NB4 (cell line): ENCODE data around the gene NT5C1A.

ENCODE experiments used
- DNase-seq: peaks from one replicate; pipeline ENCODE4 v3.0.0; 2010; ENCODE audit warnings: low read depth
- H3K4me3 ChIP-seq: one replicate; pipeline ENCODE4 v1.5.1; 2011; ENCODE audit warnings: mild to moderate bottlenecking, low read depth, low read length, moderate library complexity
- MYC ChIP-seq: IDR thresholded peaks from 2 replicates; pipeline ENCODE4 v1.6.1; 2011; ENCODE audit warnings: low read depth, low read length
- POLR2A ChIP-seq: IDR thresholded peaks from 2 replicates; pipeline ENCODE4 v1.6.1; 2011; ENCODE audit warnings: mild to moderate bottlenecking; ENCODE audit not compliant: insufficient read length; ENCODE audit errors: extremely low read depth
- TF ChIP-seq, protein P1 (sequence below): IDR thresholded peaks from 2 replicates; pipeline ENCODE4 v1.6.1; 2011; ENCODE audit warnings: low read depth, low read length
- TF ChIP-seq, protein P2 (sequence below): IDR thresholded peaks from one replicate; pipeline ENCODE4 v1.5.1; 2012; ENCODE audit warnings: low read depth, low read length

NT5C1A gene

GRCh38 chr1:39620659-39621165 lies 51.2 kb downstream of the NT5C1A start:
- no peak for DNase-seq
- TF ChIP-seq MYC (no peak), POLR2A (no peak)
- TF ChIP-seq, protein P1, sequence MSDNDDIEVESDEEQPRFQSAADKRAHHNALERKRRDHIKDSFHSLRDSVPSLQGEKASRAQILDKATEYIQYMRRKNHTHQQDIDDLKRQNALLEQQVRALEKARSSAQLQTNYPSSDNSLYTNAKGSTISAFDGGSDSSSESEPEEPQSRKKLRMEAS = no peak
- TF ChIP-seq, protein P2, sequence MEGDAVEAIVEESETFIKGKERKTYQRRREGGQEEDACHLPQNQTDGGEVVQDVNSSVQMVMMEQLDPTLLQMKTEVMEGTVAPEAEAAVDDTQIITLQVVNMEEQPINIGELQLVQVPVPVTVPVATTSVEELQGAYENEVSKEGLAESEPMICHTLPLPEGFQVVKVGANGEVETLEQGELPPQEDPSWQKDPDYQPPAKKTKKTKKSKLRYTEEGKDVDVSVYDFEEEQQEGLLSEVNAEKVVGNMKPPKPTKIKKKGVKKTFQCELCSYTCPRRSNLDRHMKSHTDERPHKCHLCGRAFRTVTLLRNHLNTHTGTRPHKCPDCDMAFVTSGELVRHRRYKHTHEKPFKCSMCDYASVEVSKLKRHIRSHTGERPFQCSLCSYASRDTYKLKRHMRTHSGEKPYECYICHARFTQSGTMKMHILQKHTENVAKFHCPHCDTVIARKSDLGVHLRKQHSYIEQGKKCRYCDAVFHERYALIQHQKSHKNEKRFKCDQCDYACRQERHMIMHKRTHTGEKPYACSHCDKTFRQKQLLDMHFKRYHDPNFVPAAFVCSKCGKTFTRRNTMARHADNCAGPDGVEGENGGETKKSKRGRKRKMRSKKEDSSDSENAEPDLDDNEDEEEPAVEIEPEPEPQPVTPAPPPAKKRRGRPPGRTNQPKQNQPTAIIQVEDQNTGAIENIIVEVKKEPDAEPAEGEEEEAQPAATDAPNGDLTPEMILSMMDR = no peak
- H3K4me3 ChIP-seq = no peak overlapping the region

DNA sequence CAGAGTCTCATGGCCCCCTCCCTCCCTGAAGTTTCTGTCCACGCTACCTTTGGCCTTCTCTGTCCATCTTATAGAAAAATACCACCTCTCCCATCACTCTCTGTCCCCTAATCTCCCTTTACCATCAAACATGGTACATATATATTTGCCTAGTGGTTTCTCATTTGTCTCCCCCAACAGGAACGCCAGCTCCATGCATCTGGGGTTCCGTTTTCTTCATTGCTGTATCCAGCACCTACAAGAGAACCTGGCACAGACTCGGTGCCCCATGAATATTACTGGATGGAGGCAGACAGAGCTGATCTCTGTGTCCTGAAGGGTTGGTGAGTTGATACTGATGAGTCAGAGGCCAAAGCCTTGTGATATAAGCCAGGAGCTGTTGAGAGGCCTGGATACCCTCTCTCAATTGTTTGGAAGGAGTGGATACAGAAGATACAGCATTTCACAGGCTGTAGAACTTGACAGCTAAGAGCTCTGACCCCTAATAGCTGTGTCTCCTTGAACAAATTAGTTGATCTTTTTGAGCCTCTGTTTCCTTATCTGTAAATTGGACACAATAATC lies 54.3 kb downstream of the NT5C1A start:
- no peak for TF ChIP-seq POLR2A
- TF ChIP-seq, protein P2 = no peak
- H3K4me3 ChIP-seq = no peak overlapping the region
- no peak for DNase-seq

- no peak overlapping the region for H3K4me3 ChIP-seq
- DNase-seq = no peak
- TF ChIP-seq, protein P1 = no peak
- TF ChIP-seq, protein P2 = no peak
- TF ChIP-seq POLR2A (no peak), MYC (no peak)
Measured at GRCh38 chr1:39615086-39615673, 56.7 kb downstream of the NT5C1A start.

DNA sequence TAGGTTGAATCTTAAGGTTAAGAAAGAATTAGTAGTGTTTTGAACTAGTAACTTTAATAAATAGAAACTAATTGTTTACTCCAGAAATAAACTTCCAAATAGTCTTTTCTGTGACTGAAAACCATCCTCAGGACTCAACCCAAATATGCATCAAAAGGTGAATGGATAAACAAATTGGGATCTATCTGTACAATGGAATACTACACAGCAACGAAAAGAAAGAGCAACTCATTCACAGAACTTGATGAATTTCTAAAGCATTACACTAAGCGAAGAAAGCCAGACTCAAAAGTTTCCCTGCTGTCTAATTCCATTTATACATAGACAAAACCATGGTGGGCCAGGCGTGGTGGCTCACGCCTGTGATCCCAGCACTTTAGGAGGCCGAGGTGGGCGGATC lies 57.4 kb downstream of the NT5C1A start:
- DNase-seq = no peak
- no peak overlapping the region for H3K4me3 ChIP-seq
- TF ChIP-seq, protein P1 = no peak
- no peak for TF ChIP-seq POLR2A
- TF ChIP-seq MYC = no peak
- TF ChIP-seq, protein P2 = no peak

- no peak overlapping the region for H3K4me3 ChIP-seq
- DNase-seq = no peak
- TF ChIP-seq, protein P1 = no peak
- no peak for TF ChIP-seq MYC
- TF ChIP-seq, protein P2 = no peak
- no peak for TF ChIP-seq POLR2A
Measured at GRCh38 chr1:39613250-39613649, 58.7 kb downstream of the NT5C1A start.
